ENCODE measurements around the gene CDH9.
"Not testable (repeated sequence)": the region's sequence is repeated elsewhere in the genome, so short reads cannot be mapped to it uniquely, and the experiment has no call there.

The CDH9 gene

GRCh38 chr5:26881901-26882300 lies 156.5 kb downstream of the CDH9 start:
- H3K4me3 ChIP-seq (replicated peaks; ENCODE audit: low read depth, low read length): no peak overlapping the region
- DNase-seq (ENCODE audit: low read depth): no peak
- no peak for TF ChIP-seq CTCF (IDR thresholded peaks at IDR 0.05; ENCODE audit: low read length, missing control alignments)

GRCh38 chr5:26877154-26877553 lies 161.2 kb downstream of the CDH9 start:
- DNase-seq (ENCODE audit: low read depth): no peak
- H3K4me3 ChIP-seq (replicated peaks; ENCODE audit: low read depth, low read length): no peak overlapping the region
- TF ChIP-seq CTCF (IDR thresholded peaks at IDR 0.05; ENCODE audit: low read length, missing control alignments): no peak

GRCh38 chr5:26872337-26872736 lies 166.0 kb downstream of the CDH9 start:
- TF ChIP-seq CTCF (IDR thresholded peaks at IDR 0.05; ENCODE audit: low read length, missing control alignments): no peak
- no peak for DNase-seq (ENCODE audit: low read depth)
- H3K4me3 ChIP-seq (replicated peaks; ENCODE audit: low read depth, low read length): no peak overlapping the region

GRCh38 chr5:26869781-26870180 lies 168.6 kb downstream of the CDH9 start:
- no peak for TF ChIP-seq CTCF (IDR thresholded peaks at IDR 0.05; ENCODE audit: low read length, missing control alignments)
- DNase-seq (ENCODE audit: low read depth): no peak
- no peak overlapping the region for H3K4me3 ChIP-seq (replicated peaks; ENCODE audit: low read depth, low read length)

GRCh38 chr5:26868504-26868903 lies 169.9 kb downstream of the CDH9 start:
- TF ChIP-seq CTCF (IDR thresholded peaks at IDR 0.05; ENCODE audit: low read length, missing control alignments): no peak
- no peak for DNase-seq (ENCODE audit: low read depth)
- no peak overlapping the region for H3K4me3 ChIP-seq (replicated peaks; ENCODE audit: low read depth, low read length)

GRCh38 chr5:26864061-26864460 lies 174.3 kb downstream of the CDH9 start:
- no peak overlapping the region for H3K4me3 ChIP-seq (replicated peaks; ENCODE audit: low read depth, low read length)
- TF ChIP-seq CTCF (IDR thresholded peaks at IDR 0.05; ENCODE audit: low read length, missing control alignments): no peak
- DNase-seq (ENCODE audit: low read depth): no peak

- no peak for DNase-seq (ENCODE audit: low read depth)
- no peak overlapping the region for H3K4me3 ChIP-seq (replicated peaks; ENCODE audit: low read depth, low read length)
- TF ChIP-seq CTCF (IDR thresholded peaks at IDR 0.05; ENCODE audit: low read length, missing control alignments): no peak
Measured at GRCh38 chr5:26856238-26856637, 182.1 kb downstream of the CDH9 start.

GRCh38 chr5:26852450-26852849 lies 185.9 kb downstream of the CDH9 start:
- not testable (repeated sequence) for DNase-seq (ENCODE audit: low read depth); H3K4me3 ChIP-seq (replicated peaks; ENCODE audit: low read depth, low read length)
